Superior temporal gyrus (tissue), 1 donor: ENCODE data around the gene HNRNPC.
"Not testable (repeated sequence)": the region's sequence is repeated elsewhere in the genome, so short reads cannot be mapped to it uniquely, and the experiment has no call there.

Experiments used
- DNase-seq: peaks from one replicate; pipeline ENCODE4 v3.0.0-alpha.2; 2016; ENCODE audit errors: extremely low spot score

HNRNPC gene

DNA sequence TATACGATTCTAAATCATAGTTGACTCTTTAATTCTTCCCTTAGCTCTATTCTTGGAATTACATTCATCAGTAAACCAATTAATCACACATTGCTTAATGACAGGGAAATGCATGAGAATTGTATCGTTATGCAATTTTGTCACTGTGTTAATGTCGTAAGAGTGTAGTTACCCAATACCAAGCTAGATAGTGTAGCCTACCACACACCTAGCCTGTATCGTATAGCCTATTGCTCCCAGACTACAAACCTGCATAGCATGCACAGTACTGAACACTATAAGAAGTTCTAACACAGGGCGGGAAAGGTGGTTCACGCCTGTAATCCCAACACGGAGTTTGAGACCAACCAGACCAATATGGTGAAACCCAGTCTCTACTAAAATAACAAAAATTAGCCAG lies 24.7 kb downstream of the HNRNPC start:
- no peak for DNase-seq

- peak; percentile 60 for DNase-seq
Observed at GRCh38 chr14:21241218-21241819, 27.9 kb downstream of the HNRNPC start.

DNA sequence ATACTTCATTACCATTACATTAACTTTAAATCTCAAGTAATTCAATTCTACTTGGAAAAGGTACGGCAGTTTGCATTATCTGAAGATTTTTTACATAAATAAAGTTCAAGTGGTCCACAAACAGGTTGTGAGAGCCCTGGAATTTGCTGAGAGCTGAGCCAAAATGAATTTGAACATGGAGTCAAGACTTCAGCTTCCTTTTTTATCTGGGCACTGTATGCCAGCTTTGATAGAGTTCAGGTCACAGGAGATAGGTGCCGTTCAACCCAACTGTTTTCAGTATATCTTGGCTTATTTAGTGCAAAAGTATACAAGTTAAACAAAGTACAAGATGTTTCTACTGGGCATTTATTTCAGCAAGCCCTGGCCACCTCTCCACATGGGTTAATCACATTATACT lies 28.8 kb downstream of the HNRNPC start:
- DNase-seq: no peak

DNA sequence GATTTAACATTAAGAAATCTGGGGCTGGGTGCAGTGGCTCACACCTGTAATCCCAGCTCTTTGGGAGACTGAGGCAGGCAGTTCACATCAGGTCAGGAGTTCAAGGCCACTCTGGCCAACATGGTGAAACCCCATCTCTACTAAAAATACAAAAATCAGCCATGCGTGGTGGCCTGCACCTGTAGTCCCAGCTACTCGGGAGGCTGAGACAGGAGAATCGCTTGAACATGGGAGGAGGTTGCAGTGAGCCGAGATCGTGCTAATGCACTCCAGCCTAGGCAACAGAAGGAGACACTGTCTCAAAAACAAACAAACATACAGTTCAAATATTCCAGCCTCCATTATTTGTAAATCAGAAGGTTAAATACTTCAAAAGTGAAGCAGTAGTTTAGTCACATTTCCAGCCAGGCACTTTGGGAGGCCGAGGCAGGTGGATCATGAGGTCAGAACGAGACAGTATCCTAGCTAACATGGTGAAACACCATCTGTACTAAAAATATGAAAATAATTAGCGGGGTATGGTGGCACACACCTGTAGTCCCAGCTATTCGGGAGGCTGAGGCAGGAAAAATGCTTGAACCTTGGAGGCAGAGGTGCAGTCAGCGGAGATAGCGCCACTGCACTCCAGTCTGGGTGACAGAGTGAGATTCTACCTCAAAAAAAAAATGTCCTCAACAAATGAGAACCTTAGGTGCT lies 30.3 kb downstream of the HNRNPC start:
- DNase-seq: no peak

- no peak for DNase-seq
Observed at GRCh38 chr14:21236948-21237797, 32.1 kb downstream of the HNRNPC start.

DNA sequence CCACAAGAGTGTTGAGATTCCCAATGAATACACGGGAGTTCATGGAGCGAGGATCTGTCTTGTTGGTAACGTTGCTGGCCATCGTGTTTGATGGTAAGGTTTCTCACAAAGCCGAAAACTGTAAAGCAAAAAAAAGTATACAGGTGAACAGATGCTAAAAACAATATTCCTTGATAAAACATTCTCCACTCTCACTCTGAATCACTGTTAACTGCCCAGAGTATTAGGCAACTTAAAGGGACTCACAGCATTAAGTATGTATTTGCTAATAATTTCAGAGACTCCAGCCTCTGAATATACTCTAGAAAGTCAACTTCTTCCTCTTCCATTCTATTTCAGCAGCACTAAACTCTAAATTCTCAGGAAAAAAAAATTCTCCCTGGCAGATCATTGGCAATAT lies 35.1 kb downstream of the HNRNPC start:
- no peak for DNase-seq

- DNase-seq: no peak
Observed at GRCh38 chr14:21233457-21234076, 35.7 kb downstream of the HNRNPC start.

- no peak for DNase-seq
Observed at GRCh38 chr14:21231020-21231652, 38.1 kb downstream of the HNRNPC start.

DNA sequence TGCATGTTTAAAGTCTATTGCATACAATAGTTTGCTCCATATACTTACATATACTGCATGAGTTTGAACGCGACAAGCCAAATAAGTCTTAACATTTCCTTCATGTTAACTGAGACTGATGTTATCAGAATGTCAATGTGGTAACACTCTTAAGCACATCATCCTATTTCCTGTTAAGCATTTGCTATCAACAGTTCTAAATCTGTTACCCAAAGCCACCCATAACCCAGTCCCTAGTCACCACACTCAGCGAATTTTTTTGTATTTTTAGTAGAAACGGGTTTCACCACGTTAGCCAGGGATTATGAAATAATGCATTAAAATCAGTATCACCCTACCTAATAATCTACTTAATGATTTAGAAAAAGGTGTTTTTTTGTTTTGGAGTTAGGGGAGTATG lies 39.4 kb downstream of the HNRNPC start:
- DNase-seq: no peak

GRCh38 chr14:21227981-21228380 lies 41.3 kb downstream of the HNRNPC start:
- no peak for DNase-seq

GRCh38 chr14:21227150-21227549 lies 42.1 kb downstream of the HNRNPC start:
- DNase-seq: no peak

DNA sequence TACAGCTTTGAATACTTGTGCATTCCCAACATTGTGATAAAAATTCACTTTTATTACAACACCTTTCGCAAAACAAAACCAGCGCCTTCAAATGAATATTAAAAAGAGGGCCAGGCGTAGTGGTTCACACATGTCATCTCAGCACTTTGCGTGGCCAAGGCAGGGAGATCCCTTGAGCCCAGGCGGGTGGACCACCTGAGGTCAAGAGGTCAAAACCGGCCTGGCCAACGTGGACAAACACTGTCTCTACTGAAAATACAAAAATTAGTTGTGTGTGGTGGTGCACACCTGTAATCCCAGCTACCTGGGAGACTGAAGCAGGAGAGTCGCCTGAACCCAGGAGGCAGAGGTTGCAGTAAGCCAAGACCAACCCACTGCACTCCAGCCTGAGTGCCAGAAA lies 42.8 kb downstream of the HNRNPC start:
- DNase-seq: no peak

- DNase-seq: not testable (repeated sequence)
Observed at GRCh38 chr14:21225164-21225563, 44.1 kb downstream of the HNRNPC start.

DNA sequence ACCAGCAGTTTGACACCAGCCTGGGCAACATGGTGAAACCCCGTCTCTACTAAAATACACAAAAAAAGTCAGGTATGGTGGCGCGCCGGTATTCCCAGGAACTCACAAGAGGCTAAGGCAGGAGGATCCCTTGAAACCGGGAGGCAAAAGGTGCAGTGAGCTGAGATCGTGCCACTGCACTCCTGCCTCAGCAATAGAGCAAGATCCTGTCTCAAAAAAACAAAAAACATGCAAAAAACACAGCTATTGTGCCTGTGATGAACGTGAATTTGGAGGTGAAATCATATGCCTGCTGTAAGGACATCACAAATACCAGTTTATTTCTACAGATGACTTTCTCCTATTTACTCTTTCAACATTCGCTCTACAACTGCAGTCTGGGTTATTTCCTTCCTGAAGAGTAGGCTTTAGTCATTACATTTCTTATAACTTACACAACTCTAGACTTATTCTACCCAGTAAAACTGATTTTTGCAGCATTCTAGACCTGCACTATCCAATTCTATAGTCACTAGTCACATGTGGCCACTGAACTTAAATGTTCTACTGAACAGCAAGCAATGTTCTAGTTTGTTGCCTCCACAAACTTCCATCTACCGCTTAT lies 48.3 kb downstream of the HNRNPC start:
- DNase-seq: no peak

DNA sequence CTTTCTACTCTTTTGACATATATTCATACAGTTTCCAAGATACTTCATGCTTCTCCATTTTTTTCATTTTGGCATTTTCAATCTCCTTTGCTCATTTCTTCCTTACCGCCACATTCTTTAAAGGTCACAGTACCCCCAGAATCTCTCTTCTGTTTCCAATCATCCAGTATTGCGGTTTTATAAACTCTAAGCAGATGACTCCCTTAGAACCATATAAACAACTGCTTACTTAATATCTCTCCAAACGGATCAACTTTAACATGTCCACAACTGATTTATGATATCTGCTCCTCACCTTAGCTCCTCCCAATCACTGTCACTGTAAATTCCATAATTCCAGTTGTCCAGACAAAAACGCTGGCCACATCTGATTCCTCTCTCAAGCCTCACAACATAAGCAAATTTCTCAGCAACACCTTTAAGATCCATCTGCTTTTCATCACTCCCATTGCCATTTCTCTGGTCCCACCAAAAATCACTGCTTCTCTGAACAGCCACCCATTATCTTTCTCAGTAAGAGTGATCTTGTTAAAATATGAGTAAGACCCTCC lies 49.6 kb downstream of the HNRNPC start:
- no peak for DNase-seq

DNA sequence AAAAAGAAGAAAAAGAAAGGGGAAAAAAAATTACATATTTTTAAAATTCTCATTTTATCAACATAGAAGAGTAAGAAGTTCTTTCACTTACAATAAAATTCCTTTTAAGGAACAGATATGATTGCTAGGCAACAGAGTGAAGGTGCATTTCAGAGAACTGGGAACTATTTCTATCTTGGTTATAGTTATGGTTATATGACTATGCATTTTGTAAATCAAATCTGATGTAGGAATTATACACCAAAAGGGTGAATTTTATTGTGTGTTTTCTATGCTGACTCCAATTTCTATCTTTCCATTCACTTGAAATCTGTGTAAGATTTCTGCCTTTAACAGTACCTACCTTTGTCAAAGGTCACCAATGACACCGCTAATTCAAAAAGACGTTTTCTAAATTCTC lies 50.1 kb downstream of the HNRNPC start:
- DNase-seq: no peak

- no peak for DNase-seq
Observed at GRCh38 chr14:21215879-21216251, 53.4 kb downstream of the HNRNPC start.

DNA sequence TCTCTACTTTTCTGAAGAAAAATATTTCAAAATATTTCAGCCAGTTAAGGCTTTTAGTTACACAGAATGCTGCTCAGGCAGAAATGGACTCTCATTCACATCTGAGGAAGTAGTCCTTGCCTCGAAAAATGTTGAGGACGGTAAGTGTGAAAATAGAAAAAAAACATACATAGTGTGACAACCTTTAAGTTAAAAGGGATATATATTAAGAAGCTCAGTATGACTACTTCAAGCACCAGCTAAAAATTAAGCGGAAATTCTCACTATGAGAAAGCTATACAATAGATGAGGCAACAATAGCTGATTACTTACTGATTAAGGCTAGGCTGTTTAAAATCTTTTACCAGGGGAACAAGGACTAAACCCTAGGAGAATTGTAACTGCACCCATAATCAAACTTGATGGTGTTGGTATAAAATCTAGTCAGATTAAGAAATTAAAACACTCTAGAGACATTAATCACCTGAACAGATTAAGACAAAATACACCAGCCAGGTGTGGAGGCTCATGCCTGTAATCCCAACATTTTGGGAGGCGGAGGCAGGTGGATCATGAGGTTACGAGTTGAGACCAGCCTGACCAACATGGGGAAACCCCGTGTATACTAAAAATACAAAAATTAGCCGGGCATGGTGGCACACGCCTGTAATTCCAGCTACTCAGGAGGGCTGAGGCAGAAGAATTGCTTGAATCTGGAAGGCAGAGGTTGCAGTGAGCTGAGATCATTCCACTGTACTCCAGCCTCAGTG lies 53.9 kb downstream of the HNRNPC start:
- no peak for DNase-seq

- DNase-seq: no peak
Observed at GRCh38 chr14:21213652-21214051, 55.6 kb downstream of the HNRNPC start.

DNA sequence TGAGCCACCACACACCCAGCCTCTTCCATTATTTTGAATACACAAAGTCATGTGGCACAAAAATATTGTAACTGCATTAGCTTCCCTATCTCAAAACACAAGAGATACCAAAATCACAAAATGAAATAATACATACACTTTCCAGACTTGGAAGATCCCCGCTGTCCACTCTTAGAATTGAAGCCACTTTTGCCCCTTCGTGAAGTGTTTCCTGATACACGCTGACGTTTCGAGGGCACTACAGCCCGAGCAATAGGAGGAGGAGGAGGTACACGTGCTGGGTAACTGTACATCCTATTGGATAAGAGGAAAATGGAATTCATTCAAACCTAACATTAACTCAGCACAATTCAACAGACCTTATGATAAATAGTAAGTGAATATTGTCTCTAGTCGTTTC lies 56.4 kb downstream of the HNRNPC start:
- not testable (repeated sequence) for DNase-seq

- no peak for DNase-seq
Observed at GRCh38 chr14:21211509-21211908, 57.7 kb downstream of the HNRNPC start.
